A673 (cell line): ENCODE measurements around the gene FGF22. TPM values are rescaled to one million over a fixed set of nuclear protein-coding genes. Genes with fewer than 3 reads are reported as not detected.

ENCODE experiments used
- BruUV-seq: library from RNA; stranded (reverse); fragments of 400-500 nt; replicated peaks from 2 replicates; lab custom pipeline; 2021; lab: Mats Ljungman, UMichigan
- CTCF ChIA-PET: fragments of 300-600 bp; sonication (Branson Sonifier 250); formaldehyde crosslinking; loops from one replicate; lab custom pipeline; 2022; ENCODE audit warnings: antibody characterized with exemption; lab: Charles Lee
- POLR2A ChIA-PET: fragments of 300-600 bp; sonication (Branson Sonifier 250); formaldehyde crosslinking; loops from one replicate; lab custom pipeline; 2022; ENCODE audit warnings: antibody characterized with exemption; ENCODE audit not compliant: low non-redundant PET; lab: Charles Lee
- DNase-seq: peaks from one replicate; pipeline ENCODE4 v3.0.0-alpha.2; 2015; ENCODE audit warnings: low spot score
- H3K27ac ChIP-seq: fragments of 200-600 bp; sonication (generic); 2 replicates; pipeline ENCODE4 v1.5.1; 2016; ENCODE audit warnings: mixed run types, low read depth, mild to moderate bottlenecking, mixed read lengths, antibody characterized with exemption, low read length; ENCODE audit not compliant: poor library complexity, severe bottlenecking
- H3K27me3 ChIP-seq: fragments of 200-600 bp; sonication (generic); replicated peaks from 2 replicates; pipeline ENCODE4 v1.6.1; 2017; ENCODE audit warnings: mixed run types, low read depth, mild to moderate bottlenecking, mixed read lengths, antibody characterized with exemption, low read length; ENCODE audit not compliant: insufficient read depth, poor library complexity
- H3K36me3 ChIP-seq: fragments of 200-600 bp; sonication (generic); 2 replicates; pipeline ENCODE4 v1.6.1; 2016; ENCODE audit warnings: mixed run types, mild to moderate bottlenecking, mixed read lengths, antibody characterized with exemption, low read length; ENCODE audit not compliant: insufficient read depth, poor library complexity, severe bottlenecking
- H3K4me1 ChIP-seq: fragments of 200-600 bp; sonication (generic); 2 replicates; pipeline ENCODE4 v1.6.1; 2017; ENCODE audit warnings: mixed run types, mild to moderate bottlenecking, mixed read lengths, antibody characterized with exemption, low read length; ENCODE audit not compliant: insufficient read depth, poor library complexity, severe bottlenecking
- H3K4me3 ChIP-seq: fragments of 200-600 bp; sonication (generic); 2 replicates; pipeline ENCODE4 v1.5.1; 2016; ENCODE audit warnings: low read depth, mixed run types, mild to moderate bottlenecking, mixed read lengths, low read length; ENCODE audit not compliant: poor library complexity, severe bottlenecking
- H3K9me3 ChIP-seq: fragments of 200-600 bp; sonication (generic); 2 replicates; pipeline ENCODE4 v1.6.1; 2016; ENCODE audit warnings: mixed run types, low read depth, mild to moderate bottlenecking, mixed read lengths, antibody characterized with exemption, low read length; ENCODE audit not compliant: poor library complexity, severe bottlenecking
- EZH2 ChIP-seq: fragments of 200-600 bp; sonication (generic); IDR thresholded peaks from 2 replicates; pipeline ENCODE4 v1.6.1; 2017; ENCODE audit warnings: borderline replicate concordance, low read depth, mild to moderate bottlenecking, mixed read lengths, antibody characterized with exemption, low read length; ENCODE audit not compliant: poor library complexity, severe bottlenecking
- intact Hi-C: fragments of 100-400 bp; cut with micrococcal nuclease; formaldehyde crosslinking; loops from one replicate; pipeline ENCODE4 v1.10.0; 2022; ENCODE audit not compliant: unreplicated experiment
- total RNA-seq: library from RNA; stranded (reverse); gene quantifications from 2 replicates; pipeline ENCODE4 v1.2.3, GENCODE V29; 2021
- TF ChIP-seq, protein P1 (sequence below): fragments of 300-800, 200-600 bp; sonication (generic); conservative IDR thresholded peaks from 2 replicates; pipeline ENCODE4 v1.5.1; 2017; ENCODE audit warnings: low read depth, mild to moderate bottlenecking, antibody characterized with exemption, low read length, moderate library complexity, mixed read lengths

The FGF22 gene
- total RNA-seq, 1 experiment from 2014 or later: 0.19 TPM

DNA sequence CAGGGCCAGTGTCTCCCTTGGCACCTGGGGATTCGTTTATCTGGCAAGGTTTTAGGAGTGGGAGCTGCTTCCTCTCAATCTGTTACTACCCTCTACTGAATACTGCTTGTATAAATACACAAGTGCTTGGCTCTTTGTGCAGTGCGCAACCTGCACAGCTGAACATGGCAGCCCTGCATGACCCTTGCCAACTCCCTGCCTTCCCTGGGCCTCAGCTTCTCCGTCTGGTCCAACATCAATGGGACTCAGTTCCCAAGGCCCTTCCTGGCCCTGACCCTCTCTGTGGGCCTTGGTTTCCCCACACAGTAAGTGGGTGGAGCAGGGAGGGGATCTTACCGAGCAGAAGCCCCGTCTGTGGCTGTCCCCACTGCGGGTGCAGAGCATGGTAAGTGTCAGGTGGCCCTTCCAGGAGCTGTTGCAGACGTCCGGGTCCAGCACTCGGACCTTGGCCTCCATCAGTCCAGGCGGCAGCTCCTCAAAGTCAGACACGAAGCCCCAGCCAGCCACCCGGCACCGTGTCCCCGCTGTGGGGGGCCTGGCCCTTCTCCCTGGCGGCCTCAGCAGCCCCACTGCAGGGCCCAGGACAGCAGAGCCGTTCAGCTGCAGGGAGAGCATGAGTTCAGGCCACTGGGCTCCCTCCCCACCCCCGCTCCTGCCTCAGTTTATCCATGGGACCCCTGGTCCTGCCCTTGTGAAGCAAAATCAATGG is 47.1 kb downstream of the FGF22 start:
- intact Hi-C loops: no loop called here

DNA sequence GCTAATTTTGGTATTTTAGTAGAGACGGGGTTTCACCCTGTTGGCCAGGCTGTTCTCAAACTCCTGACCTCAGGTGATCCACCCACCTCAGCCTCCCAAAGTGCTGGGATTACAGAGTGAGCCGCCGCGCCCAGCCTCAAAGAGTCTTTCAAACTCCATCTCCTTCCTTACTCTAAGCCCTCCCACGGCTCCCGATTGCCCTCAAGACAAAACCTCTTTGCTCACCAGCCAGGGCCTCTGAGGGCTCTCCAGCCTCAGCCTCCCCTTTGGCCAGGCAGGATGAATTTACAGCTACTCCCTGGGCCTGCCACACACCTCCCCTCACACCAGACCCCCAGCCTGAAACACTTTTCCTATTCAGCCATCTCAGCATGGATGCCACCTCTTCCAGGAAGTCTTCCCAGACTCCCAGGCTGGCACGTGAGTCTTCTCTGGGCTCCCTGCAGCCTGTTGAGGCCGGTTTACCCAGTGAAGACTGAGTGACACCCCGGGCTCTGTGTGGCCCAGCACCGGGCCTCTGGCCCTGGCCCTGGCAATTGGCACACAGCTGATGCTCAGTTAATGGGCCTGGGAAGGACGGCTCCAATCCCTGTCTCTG is 48.0 kb downstream of the FGF22 start:
- Histone ChIP-seq H3K36me3 (no peaks in the 10 kb centered on the region), H3K27me3 (no peaks in the 10 kb centered on the region), H3K4me3 (no peak overlapping the region), H3K27ac (no peak overlapping the region), H3K9me3 (no peaks in the 10 kb centered on the region), H3K4me1 (no peaks in the 10 kb centered on the region)
- intact Hi-C loops: no loop called here
- ChIA-PET POLR2A (no interaction called here), CTCF (no interaction called here)
- DNase-seq: no peak
- no TSS peak for BruUV-seq
- TF ChIP-seq, protein P1, sequence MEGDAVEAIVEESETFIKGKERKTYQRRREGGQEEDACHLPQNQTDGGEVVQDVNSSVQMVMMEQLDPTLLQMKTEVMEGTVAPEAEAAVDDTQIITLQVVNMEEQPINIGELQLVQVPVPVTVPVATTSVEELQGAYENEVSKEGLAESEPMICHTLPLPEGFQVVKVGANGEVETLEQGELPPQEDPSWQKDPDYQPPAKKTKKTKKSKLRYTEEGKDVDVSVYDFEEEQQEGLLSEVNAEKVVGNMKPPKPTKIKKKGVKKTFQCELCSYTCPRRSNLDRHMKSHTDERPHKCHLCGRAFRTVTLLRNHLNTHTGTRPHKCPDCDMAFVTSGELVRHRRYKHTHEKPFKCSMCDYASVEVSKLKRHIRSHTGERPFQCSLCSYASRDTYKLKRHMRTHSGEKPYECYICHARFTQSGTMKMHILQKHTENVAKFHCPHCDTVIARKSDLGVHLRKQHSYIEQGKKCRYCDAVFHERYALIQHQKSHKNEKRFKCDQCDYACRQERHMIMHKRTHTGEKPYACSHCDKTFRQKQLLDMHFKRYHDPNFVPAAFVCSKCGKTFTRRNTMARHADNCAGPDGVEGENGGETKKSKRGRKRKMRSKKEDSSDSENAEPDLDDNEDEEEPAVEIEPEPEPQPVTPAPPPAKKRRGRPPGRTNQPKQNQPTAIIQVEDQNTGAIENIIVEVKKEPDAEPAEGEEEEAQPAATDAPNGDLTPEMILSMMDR: no peak
- no peak for TF ChIP-seq EZH2

More for the DNA sequence above, 47.1 kb downstream of the FGF22 start:
- no TSS peak for BruUV-seq
- DNase-seq: no peak
- Histone ChIP-seq H3K9me3 (no peaks in the 10 kb centered on the region), H3K27ac (no peak overlapping the region), H3K4me1 (no peaks in the 10 kb centered on the region), H3K36me3 (no peaks in the 10 kb centered on the region), H3K27me3 (no peaks in the 10 kb centered on the region), H3K4me3 (no peak overlapping the region)
- TF ChIP-seq, protein P1: no peak
- no peak for TF ChIP-seq EZH2
- POLR2A ChIA-PET: interaction anchor here (0.6 kb wide), 1 partner anchor 1330 kb away, joined by 3 read pairs; no protein-coding TSS in a partner anchor
- CTCF ChIA-PET: no interaction called here

DNA sequence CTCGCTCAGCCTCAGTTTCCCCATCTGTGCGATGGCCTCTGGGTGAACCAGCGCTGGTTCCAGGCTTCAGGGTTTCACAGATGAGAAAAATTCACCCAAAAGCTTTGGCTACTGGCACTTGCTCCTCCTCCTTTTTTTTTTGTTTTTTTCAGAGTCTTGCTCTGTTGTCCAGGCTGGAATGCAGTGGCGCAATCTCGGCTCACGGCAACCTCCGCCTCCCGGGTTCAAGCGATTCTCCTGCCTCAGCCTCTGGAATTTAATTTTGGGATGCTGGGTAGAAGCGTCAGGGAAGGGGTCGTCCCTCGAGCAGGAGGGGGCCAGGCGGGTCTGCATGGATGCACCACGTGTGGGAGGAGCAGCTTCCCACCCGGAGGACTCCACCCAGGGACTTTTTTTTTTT is 48.5 kb downstream of the FGF22 start:
- no peak for TF ChIP-seq EZH2
- TF ChIP-seq, protein P1: no peak
- H3K4me3 ChIP-seq: no peak overlapping the region
- H3K27ac ChIP-seq: no peak overlapping the region
- CTCF ChIA-PET: no interaction called here
- BruUV-seq: no TSS peak
- no peaks in the 10 kb centered on the region for H3K4me1 ChIP-seq
- no peaks in the 10 kb centered on the region for H3K27me3 ChIP-seq
- H3K36me3 ChIP-seq: no peaks in the 10 kb centered on the region
- POLR2A ChIA-PET: no interaction called here
- intact Hi-C loops: no loop called here
- DNase-seq: no peak
- no peaks in the 10 kb centered on the region for H3K9me3 ChIP-seq
